ENCODE results near the gene SLC9A9.

SLC9A9 gene

GRCh38 chr3:143814443-143814889 is 33.8 kb downstream of the SLC9A9 start:
- no peak for DNase-seq (ENCODE audit: extremely low read depth, low read depth)
- no peak for TF ChIP-seq CTCF (IDR thresholded peaks at IDR 0.05; ENCODE audit: low read depth, low read length, missing control alignments)
- no peak overlapping the region for H3K4me3 ChIP-seq (replicated peaks; ENCODE audit: low read depth, low read length)

GRCh38 chr3:143812481-143812880 is 35.8 kb downstream of the SLC9A9 start:
- no peak overlapping the region for H3K4me3 ChIP-seq (replicated peaks; ENCODE audit: low read depth, low read length)
- TF ChIP-seq CTCF (IDR thresholded peaks at IDR 0.05; ENCODE audit: low read depth, low read length, missing control alignments): no peak
- DNase-seq (ENCODE audit: extremely low read depth, low read depth): no peak

GRCh38 chr3:143811602-143812001 is 36.7 kb downstream of the SLC9A9 start:
- TF ChIP-seq CTCF (IDR thresholded peaks at IDR 0.05; ENCODE audit: low read depth, low read length, missing control alignments): no peak
- no peak overlapping the region for H3K4me3 ChIP-seq (replicated peaks; ENCODE audit: low read depth, low read length)
- DNase-seq (ENCODE audit: extremely low read depth, low read depth): no peak

- no peak for DNase-seq (ENCODE audit: extremely low read depth, low read depth)
- H3K4me3 ChIP-seq (replicated peaks; ENCODE audit: low read depth, low read length): no peak overlapping the region
- no peak for TF ChIP-seq CTCF (IDR thresholded peaks at IDR 0.05; ENCODE audit: low read depth, low read length, missing control alignments)
Observed at GRCh38 chr3:143810953-143811265, 37.4 kb downstream of the SLC9A9 start.

- no peak for TF ChIP-seq CTCF (IDR thresholded peaks at IDR 0.05; ENCODE audit: low read depth, low read length, missing control alignments)
- DNase-seq (ENCODE audit: extremely low read depth, low read depth): no peak
Observed at GRCh38 chr3:143810166-143810952, 37.9 kb downstream of the SLC9A9 start.

GRCh38 chr3:143809121-143809621 is 39.1 kb downstream of the SLC9A9 start:
- no peak for TF ChIP-seq CTCF (IDR thresholded peaks at IDR 0.05; ENCODE audit: low read depth, low read length, missing control alignments)
- DNase-seq (ENCODE audit: extremely low read depth, low read depth): no peak
- no peak overlapping the region for H3K4me3 ChIP-seq (replicated peaks; ENCODE audit: low read depth, low read length)

More at GRCh38 chr3:143810166-143810952, 37.9 kb downstream of the SLC9A9 start:
- no peak overlapping the region for H3K4me3 ChIP-seq (replicated peaks; ENCODE audit: low read depth, low read length)

All from HFF-Myc (cell line).